ENCODE measurements around the gene LRSAM1.

The LRSAM1 gene

GRCh38 chr9:127537014-127537413 is 85.7 kb downstream of the LRSAM1 start:
- no peak for DNase-seq

GRCh38 chr9:127537792-127538191 is 86.5 kb downstream of the LRSAM1 start:
- DNase-seq = no peak

- DNase-seq = no peak
These were observed 87.5 kb downstream of the LRSAM1 start for GRCh38 chr9:127538849-127539258.

- DNase-seq = no peak
These were observed 88.1 kb downstream of the LRSAM1 start for GRCh38 chr9:127539259-127539981.

- no peak for DNase-seq
These were observed 88.8 kb downstream of the LRSAM1 start for GRCh38 chr9:127539982-127540663.

- DNase-seq = no peak
These were observed 89.3 kb downstream of the LRSAM1 start for GRCh38 chr9:127540664-127541041.

- DNase-seq = no peak
These were observed 89.9 kb downstream of the LRSAM1 start for GRCh38 chr9:127541176-127541575.

GRCh38 chr9:127541865-127542264 is 90.6 kb downstream of the LRSAM1 start:
- no peak for DNase-seq

GRCh38 chr9:127543221-127543620 is 91.9 kb downstream of the LRSAM1 start:
- no peak for DNase-seq

GRCh38 chr9:127543973-127544533 is 92.7 kb downstream of the LRSAM1 start:
- no peak for DNase-seq

- DNase-seq = no peak
These were observed 94.2 kb downstream of the LRSAM1 start for GRCh38 chr9:127545196-127546124.

GRCh38 chr9:127546125-127546832 is 95.0 kb downstream of the LRSAM1 start:
- DNase-seq = no peak

- DNase-seq = peak; percentile 56
These were observed 97.1 kb downstream of the LRSAM1 start for GRCh38 chr9:127548352-127548881.

- no peak for DNase-seq
These were observed 97.9 kb downstream of the LRSAM1 start for GRCh38 chr9:127549218-127549617.

- DNase-seq = no peak
These were observed 98.4 kb downstream of the LRSAM1 start for GRCh38 chr9:127549751-127550150.

GRCh38 chr9:127550282-127550681 is 99.0 kb downstream of the LRSAM1 start:
- DNase-seq = no peak

GRCh38 chr9:127550751-127551150 is 99.4 kb downstream of the LRSAM1 start:
- peak; percentile 35 for DNase-seq

All from suppressor macrophage treated with lipopolysaccharide for 4 hours (primary cell).